ENCODE measurements around the gene LCT. TPM values are rescaled to one million over a fixed set of nuclear protein-coding genes. Genes with fewer than 3 reads are reported as not detected.

The LCT gene
- total and polyA plus RNA-seq, 2 of the 13 experiments (the other 11 are each of a cell fraction or from before 2014, with no cell fraction given), result not detected

- Histone ChIP-seq H2AFZ (ENCODE audit: low read length) (no peak overlapping the region), H3K27ac (ENCODE audit: extremely low read length, insufficient read depth, low read length) (no peak overlapping the region), H3K79me2 (ENCODE audit: insufficient read depth, low read length) (no peaks in the 10 kb centered on the region), H3K4me3 (replicated peaks in 1 of 3; ENCODE audit: insufficient read depth in 1 of 3, low read depth in 2 of 3, low read length in 3 of 3) (no peak overlapping the region), H3K9me3 (ENCODE audit: low read length) (no peaks in the 10 kb centered on the region), H3K9ac (ENCODE audit: insufficient read depth, low read depth, low read length) (no peak overlapping the region), H3K4me1 (ENCODE audit: insufficient read depth, low read length) (no peaks in the 10 kb centered on the region), H4K20me1 (ENCODE audit: insufficient read depth, low read length) (no peaks in the 10 kb centered on the region), H3K27me3 (ENCODE audit: control insufficient read depth in 1 of 2, insufficient read depth in 2 of 2, low read length in 2 of 2) (no peaks in the 10 kb centered on the region), H3K4me2 (ENCODE audit: low read depth, low read length) (no peak overlapping the region), H3K36me3 (replicated peaks in 1 of 2; ENCODE audit: control insufficient read depth in 1 of 2, insufficient read depth in 2 of 2, low read length in 2 of 2) (peaks cover 37 to 90% of the 10 kb centered on the region in 2 experiments)
- no peak for FAIRE-seq
- intact Hi-C loops (cut with micrococcal nuclease; ENCODE audit: unreplicated experiment), result no loop called here
- in situ Hi-C loops (cut with HindIII; ENCODE audit: extremely low pct_ligation_motif_present, low pct_unique_long_range_greater_than_20kb), result no loop called here
- CTCF ChIA-PET (ENCODE audit: low intra/inter-chr PET ratio, low total read pairs), result no interaction called here
- POLR2A ChIA-PET, result no interaction called here
- no peak for ATAC-seq
- TF ChIP-seq JARID2 (CRISPR knock-in tag; IDR thresholded peaks at IDR 0.05; ENCODE audit: insufficient replicate concordance) (no peak), MZF1 (CRISPR knock-in tag; IDR thresholded peaks at IDR 0.05; ENCODE audit: borderline replicate concordance) (no peak), KLF9 (CRISPR knock-in tag; IDR thresholded peaks at IDR 0.05; ENCODE audit: low read depth) (no peak), ATF7 (IDR thresholded peaks at IDR 0.05) (peak; percentile 64; the same call in 1 of the 2 replicates), ATF7 (CRISPR knock-in tag; IDR thresholded peaks at IDR 0.05) (no peak)
- TF ChIP-seq, protein P1, sequence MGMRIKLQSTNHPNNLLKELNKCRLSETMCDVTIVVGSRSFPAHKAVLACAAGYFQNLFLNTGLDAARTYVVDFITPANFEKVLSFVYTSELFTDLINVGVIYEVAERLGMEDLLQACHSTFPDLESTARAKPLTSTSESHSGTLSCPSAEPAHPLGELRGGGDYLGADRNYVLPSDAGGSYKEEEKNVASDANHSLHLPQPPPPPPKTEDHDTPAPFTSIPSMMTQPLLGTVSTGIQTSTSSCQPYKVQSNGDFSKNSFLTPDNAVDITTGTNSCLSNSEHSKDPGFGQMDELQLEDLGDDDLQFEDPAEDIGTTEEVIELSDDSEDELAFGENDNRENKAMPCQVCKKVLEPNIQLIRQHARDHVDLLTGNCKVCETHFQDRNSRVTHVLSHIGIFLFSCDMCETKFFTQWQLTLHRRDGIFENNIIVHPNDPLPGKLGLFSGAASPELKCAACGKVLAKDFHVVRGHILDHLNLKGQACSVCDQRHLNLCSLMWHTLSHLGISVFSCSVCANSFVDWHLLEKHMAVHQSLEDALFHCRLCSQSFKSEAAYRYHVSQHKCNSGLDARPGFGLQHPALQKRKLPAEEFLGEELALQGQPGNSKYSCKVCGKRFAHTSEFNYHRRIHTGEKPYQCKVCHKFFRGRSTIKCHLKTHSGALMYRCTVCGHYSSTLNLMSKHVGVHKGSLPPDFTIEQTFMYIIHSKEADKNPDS (CRISPR knock-in tag; IDR thresholded peaks at IDR 0.05), result no peak
- TF ChIP-seq, protein P2, sequence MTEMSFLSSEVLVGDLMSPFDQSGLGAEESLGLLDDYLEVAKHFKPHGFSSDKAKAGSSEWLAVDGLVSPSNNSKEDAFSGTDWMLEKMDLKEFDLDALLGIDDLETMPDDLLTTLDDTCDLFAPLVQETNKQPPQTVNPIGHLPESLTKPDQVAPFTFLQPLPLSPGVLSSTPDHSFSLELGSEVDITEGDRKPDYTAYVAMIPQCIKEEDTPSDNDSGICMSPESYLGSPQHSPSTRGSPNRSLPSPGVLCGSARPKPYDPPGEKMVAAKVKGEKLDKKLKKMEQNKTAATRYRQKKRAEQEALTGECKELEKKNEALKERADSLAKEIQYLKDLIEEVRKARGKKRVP (CRISPR knock-in tag; IDR thresholded peaks at IDR 0.05), result no peak
- DNase-seq (ENCODE audit: low spot score), result no peak
- BruUV-seq (replicated peaks), result no TSS peak
These were observed 63.1 kb downstream of the LCT start for GRCh38 chr2:135773917-135774316.

All from HepG2 (cell line).